ENCODE results near the gene RNASEH2C.

RNASEH2C gene

GRCh38 chr11:65680192-65680743 lies 40.3 kb downstream of the RNASEH2C start:
- no peak for DNase-seq

DNA sequence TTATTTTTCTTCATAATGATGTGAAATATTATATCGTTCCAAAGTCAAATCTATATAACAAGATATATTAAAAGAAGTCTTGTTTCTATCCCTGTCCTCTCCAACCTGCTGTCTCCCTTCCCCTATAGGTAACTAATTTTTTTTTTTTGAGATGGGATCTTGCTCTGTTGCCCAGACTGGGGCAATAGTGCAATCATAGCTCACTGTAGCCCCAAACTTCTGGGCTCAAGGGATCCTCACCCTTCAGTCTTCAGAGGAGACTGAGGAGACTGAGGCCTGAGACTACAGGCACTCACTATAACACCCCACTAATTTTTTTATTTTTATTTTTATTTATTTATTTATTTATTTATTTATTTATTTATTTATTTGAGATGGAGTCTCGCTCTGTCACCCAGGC lies 47.6 kb downstream of the RNASEH2C start:
- no peak for DNase-seq

DNA sequence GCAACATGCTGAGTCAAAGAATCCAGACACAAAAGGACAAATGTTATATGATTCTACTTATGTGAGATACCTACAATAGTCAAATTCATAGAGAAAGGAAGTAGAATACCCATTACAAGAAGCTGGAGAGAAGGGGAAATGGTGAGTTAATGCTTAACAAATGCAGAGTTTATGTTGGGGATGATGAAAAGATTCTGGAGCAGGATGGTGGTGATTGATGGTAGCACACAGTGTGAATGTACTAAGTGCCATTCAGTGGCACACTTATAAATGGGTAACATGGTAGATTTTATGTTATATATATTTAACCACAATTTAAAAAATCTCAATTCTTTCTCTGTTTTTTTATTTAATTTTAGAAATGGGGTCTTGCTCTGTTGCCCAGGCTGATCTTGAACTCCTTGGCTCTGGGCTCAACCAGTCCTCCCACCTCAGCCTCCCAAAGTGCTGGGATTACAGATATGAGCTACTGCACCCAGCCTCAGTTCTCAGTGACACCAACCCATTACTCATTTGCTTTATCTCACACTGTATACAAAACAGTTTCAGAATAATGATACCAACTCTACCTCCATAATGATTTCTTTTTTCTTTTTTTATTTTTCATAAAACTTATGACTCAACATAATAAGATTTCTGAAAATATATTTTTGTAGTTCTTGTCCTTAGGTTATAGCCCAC lies 48.3 kb downstream of the RNASEH2C start:
- DNase-seq = no peak

Measured in activated effector memory CD4-positive, alpha-beta T cell treated with anti-CD3 and anti-CD28 coated beads, Interleukin-2, amount 50 U/mL, for 16 hours (primary cell).